Stimulated activated CD8-positive, alpha-beta memory T cell treated with anti-CD3 and anti-CD28 coated beads, Interleukin-15, amount 100 ng/mL, for 24 hours (primary cell): ENCODE measurements around the gene POM121.
"Not testable (repeated sequence)": the region's sequence is repeated elsewhere in the genome, so short reads cannot be mapped to it uniquely, and the experiment has no call there.

ENCODE experiments used
- DNase-seq: peaks from one replicate; pipeline ENCODE4 v3.0.0-alpha.2; 2020; ENCODE audit warnings: low read depth

Gene POM121

GRCh38 chr7:72949686-72950085 lies 24.8 kb downstream of the POM121 start:
- not testable (repeated sequence) for DNase-seq

- DNase-seq: not testable (repeated sequence)
Measured at GRCh38 chr7:72950432-72950831, 25.5 kb downstream of the POM121 start.

- not testable (repeated sequence) for DNase-seq
Measured at GRCh38 chr7:72953901-72954562, 29.1 kb downstream of the POM121 start.

GRCh38 chr7:72954563-72955198 lies 29.8 kb downstream of the POM121 start:
- not testable (repeated sequence) for DNase-seq

- not testable (repeated sequence) for DNase-seq
Measured at GRCh38 chr7:72960029-72960428, 35.1 kb downstream of the POM121 start.

- DNase-seq: not testable (repeated sequence)
Measured at GRCh38 chr7:72960626-72961345, 35.9 kb downstream of the POM121 start.

- DNase-seq: not testable (repeated sequence)
Measured at GRCh38 chr7:72961346-72961650, 36.4 kb downstream of the POM121 start.

- DNase-seq: not testable (repeated sequence)
Measured at GRCh38 chr7:72963056-72963455, 38.2 kb downstream of the POM121 start.

- DNase-seq: not testable (repeated sequence)
Measured at GRCh38 chr7:72965186-72965975, 40.5 kb downstream of the POM121 start.

- DNase-seq: not testable (repeated sequence)
Measured at GRCh38 chr7:72966892-72967291, 42.0 kb downstream of the POM121 start.

- DNase-seq: not testable (repeated sequence)
Measured at GRCh38 chr7:72968980-72969516, 44.2 kb downstream of the POM121 start, which contains the start of gene TRIM74. Gene TRIM74 (minus strand): TSS chr7:72969466. CDS start chr7:72966157, 3,309 bp downstream.

GRCh38 chr7:72969688-72970087 lies 44.8 kb downstream of the POM121 start:
- DNase-seq: not testable (repeated sequence)

GRCh38 chr7:72971505-72971904 lies 46.6 kb downstream of the POM121 start:
- DNase-seq: not testable (repeated sequence)

GRCh38 chr7:72974781-72975180 lies 49.9 kb downstream of the POM121 start:
- not testable (repeated sequence) for DNase-seq

- not testable (repeated sequence) for DNase-seq
Measured at GRCh38 chr7:72975656-72976286, 50.9 kb downstream of the POM121 start.

- DNase-seq: not testable (repeated sequence)
Measured at GRCh38 chr7:72976434-72976833, 51.5 kb downstream of the POM121 start.

- DNase-seq: not testable (repeated sequence)
Measured at GRCh38 chr7:72980382-72980781, 55.5 kb downstream of the POM121 start.

- DNase-seq: not testable (repeated sequence)
Measured at GRCh38 chr7:72982084-72982483, 57.2 kb downstream of the POM121 start.

- DNase-seq: not testable (repeated sequence)
Measured at GRCh38 chr7:72990146-72990913, 65.4 kb downstream of the POM121 start.

GRCh38 chr7:72995484-72995883 lies 70.6 kb downstream of the POM121 start:
- not testable (repeated sequence) for DNase-seq
